Natural killer cell treated with Interleukin-12 subunit alpha and Interleukin-12 subunit beta and Interleukin-15 and Interleukin-18, amount 100 ng/mL, for 72 hours (primary cell): ENCODE results near the gene SLC41A2. TPM values are rescaled to one million over a fixed set of nuclear protein-coding genes. Genes with fewer than 3 reads are reported as not detected.

Experiments used
- ATAC-seq, 2 donors: fragments of 150-1000 bp; cut with Tn5 transposase in 1 of 2; sonication (Bioruptor Pico), chemical (Tn5 transposase) in 1 of 2; 2 replicates each; pipeline ENCODE4 v1.10.0; 2021
- DNase-seq: peaks from one replicate; pipeline ENCODE4 v3.0.0; 2022; ENCODE audit warnings: low spot score
- H3K27ac Mint-ChIP-seq, 2 donors: 1 replicate in 1 of 2; 2 replicates in 1 of 2; pipeline ENCODE4 v1.8.0; 2022; ENCODE audit warnings: mixed read lengths in 2 of 2, mild to moderate bottlenecking in 1 of 2, moderate library complexity in 1 of 2
- H3K27me3 Mint-ChIP-seq, 2 donors: 1 replicate in 1 of 2; 2 replicates in 1 of 2; pipeline ENCODE4 v1.8.0; 2022; ENCODE audit warnings: mixed read lengths in 2 of 2
- H3K36me3 Mint-ChIP-seq: one replicate; pipeline ENCODE4 v1.8.0; 2022; ENCODE audit warnings: mixed read lengths
- H3K4me1 Mint-ChIP-seq, 2 donors: 1 replicate in 1 of 2; 2 replicates in 1 of 2; pipeline ENCODE4 v1.8.0; 2022; ENCODE audit warnings: low read depth in 2 of 2, mixed read lengths in 2 of 2, mild to moderate bottlenecking in 1 of 2
- H3K4me3 Mint-ChIP-seq: one replicate; pipeline ENCODE4 v1.8.0; 2022; ENCODE audit warnings: mixed read lengths
- H3K9me3 Mint-ChIP-seq: 2 replicates; pipeline ENCODE4 v1.8.0; 2022; ENCODE audit warnings: mixed read lengths
- total RNA-seq, 2 donors: library from RNA; stranded (reverse); gene quantifications; one replicate each; pipeline ENCODE4 v1.2.3, GENCODE V29; 2022

SLC41A2 gene
- total RNA-seq, 2 donors from 2014 or later: 14.9 to 17.6 TPM

- Mint-ChIP-seq H3K27ac (no peak overlapping the region), H3K27me3 (peaks cover 5 to 6% of the 10 kb centered on the region in 2 donors), H3K4me1 (peaks cover 0 to 6% of the 10 kb centered on the region in 2 donors), H3K4me3 (no peak overlapping the region), H3K36me3 (no peaks in the 10 kb centered on the region), H3K9me3 (no peaks in the 10 kb centered on the region)
- ATAC-seq (no peak), DNase-seq (no peak)
Observed at GRCh38 chr12:104975587-104976343, 17.7 kb upstream of the SLC41A2 start.

GRCh38 chr12:104974626-104975290, 16.7 kb upstream of the SLC41A2 start:
- H3K9me3 Mint-ChIP-seq: no peaks in the 10 kb centered on the region
- H3K36me3 Mint-ChIP-seq: no peaks in the 10 kb centered on the region
- peaks cover 0 to 2% of the 10 kb centered on the region in 2 donors for H3K27me3 Mint-ChIP-seq
- no peak overlapping the region for H3K27ac Mint-ChIP-seq
- peaks cover 0 to 6% of the 10 kb centered on the region in 2 donors for H3K4me1 Mint-ChIP-seq
- ATAC-seq (no peak), DNase-seq (no peak)
- H3K4me3 Mint-ChIP-seq: no peak overlapping the region

- no peaks in the 10 kb centered on the region for H3K27me3 Mint-ChIP-seq
- H3K27ac Mint-ChIP-seq: no peak overlapping the region
- peaks cover 0 to 6% of the 10 kb centered on the region in 2 donors for H3K4me1 Mint-ChIP-seq
- ATAC-seq (no peak), DNase-seq (no peak)
- H3K9me3 Mint-ChIP-seq: no peaks in the 10 kb centered on the region
- H3K36me3 Mint-ChIP-seq: no peaks in the 10 kb centered on the region
- no peak overlapping the region for H3K4me3 Mint-ChIP-seq
Observed at GRCh38 chr12:104973250-104973649, 15.2 kb upstream of the SLC41A2 start.

- Mint-ChIP-seq H3K36me3 (no peaks in the 10 kb centered on the region), H3K4me3 (no peak overlapping the region), H3K9me3 (no peaks in the 10 kb centered on the region), H3K27me3 (peaks cover 1 to 4% of the 10 kb centered on the region in 2 donors), H3K27ac (no peak overlapping the region), H3K4me1 (peaks cover 0 to 6% of the 10 kb centered on the region in 2 donors)
- ATAC-seq: no peak
- no peak for DNase-seq
Observed at GRCh38 chr12:104971306-104971705, 13.2 kb upstream of the SLC41A2 start.

GRCh38 chr12:104969343-104969742, 11.3 kb upstream of the SLC41A2 start:
- ATAC-seq (no peak), DNase-seq (no peak)
- no peaks in the 10 kb centered on the region for H3K4me1 Mint-ChIP-seq
- H3K27me3 Mint-ChIP-seq: peaks cover 6 to 19% of the 10 kb centered on the region in 2 donors
- H3K36me3 Mint-ChIP-seq: no peaks in the 10 kb centered on the region
- H3K9me3 Mint-ChIP-seq: no peaks in the 10 kb centered on the region
- H3K4me3 Mint-ChIP-seq: no peak overlapping the region
- H3K27ac Mint-ChIP-seq: no peak overlapping the region

- Mint-ChIP-seq H3K27ac (no peak overlapping the region), H3K4me3 (no peak overlapping the region), H3K27me3 (peaks cover 21 to 44% of the 10 kb centered on the region in 2 donors), H3K9me3 (no peaks in the 10 kb centered on the region), H3K36me3 (no peaks in the 10 kb centered on the region), H3K4me1 (no peaks in the 10 kb centered on the region)
- no peak for ATAC-seq
- no peak for DNase-seq
Observed at GRCh38 chr12:104966677-104967076, 8.6 kb upstream of the SLC41A2 start.

- Mint-ChIP-seq H3K4me3 (no peak overlapping the region), H3K4me1 (peaks cover 0 to 2% of the 10 kb centered on the region in 2 donors), H3K27ac (no peak overlapping the region), H3K36me3 (no peaks in the 10 kb centered on the region), H3K27me3 (peaks cover 28 to 60% of the 10 kb centered on the region in 2 donors), H3K9me3 (no peaks in the 10 kb centered on the region)
- DNase-seq (no peak), ATAC-seq (no peak)
Observed at GRCh38 chr12:104964856-104965205, 6.7 kb upstream of the SLC41A2 start.

GRCh38 chr12:104964167-104964855, 6.2 kb upstream of the SLC41A2 start:
- no peak overlapping the region for H3K27ac Mint-ChIP-seq
- DNase-seq: no peak
- H3K27me3 Mint-ChIP-seq: peaks cover 30 to 65% of the 10 kb centered on the region in 2 donors
- H3K36me3 Mint-ChIP-seq: no peaks in the 10 kb centered on the region
- ATAC-seq: no peak
- H3K9me3 Mint-ChIP-seq: no peaks in the 10 kb centered on the region
- H3K4me1 Mint-ChIP-seq: peaks cover 3 to 7% of the 10 kb centered on the region in 2 donors
- H3K4me3 Mint-ChIP-seq: no peak overlapping the region

GRCh38 chr12:104963757-104964156, 5.7 kb upstream of the SLC41A2 start:
- peaks cover 30 to 70% of the 10 kb centered on the region in 2 donors for H3K27me3 Mint-ChIP-seq
- no peak overlapping the region for H3K27ac Mint-ChIP-seq
- no peak overlapping the region for H3K4me3 Mint-ChIP-seq
- DNase-seq (no peak), ATAC-seq (no peak)
- H3K36me3 Mint-ChIP-seq: no peaks in the 10 kb centered on the region
- H3K4me1 Mint-ChIP-seq: peaks cover 7 to 13% of the 10 kb centered on the region in 2 donors
- no peaks in the 10 kb centered on the region for H3K9me3 Mint-ChIP-seq

- Mint-ChIP-seq H3K9me3 (no peaks in the 10 kb centered on the region), H3K27ac (peak overlapping the region in 1 of 2 donors; percentile 79), H3K4me1 (peaks cover 16 to 25% of the 10 kb centered on the region in 2 donors), H3K27me3 (peaks cover 28 to 62% of the 10 kb centered on the region in 2 donors), H3K36me3 (no peaks in the 10 kb centered on the region), H3K4me3 (no peak overlapping the region)
- ATAC-seq (no peak), DNase-seq (no peak)
Observed at GRCh38 chr12:104960464-104960863, 2.4 kb upstream of the SLC41A2 start.

GRCh38 chr12:104959335-104959841, 1.3 kb upstream of the SLC41A2 start:
- peak overlapping the region; percentile 89 for H3K4me3 Mint-ChIP-seq
- H3K36me3 Mint-ChIP-seq: no peaks in the 10 kb centered on the region
- ATAC-seq (no peak), DNase-seq (no peak)
- H3K4me1 Mint-ChIP-seq: peaks cover 16 to 25% of the 10 kb centered on the region in 2 donors
- peak overlapping the region; percentile 79 to 87 for H3K27ac Mint-ChIP-seq
- H3K27me3 Mint-ChIP-seq: peaks cover 30 to 53% of the 10 kb centered on the region in 2 donors
- no peaks in the 10 kb centered on the region for H3K9me3 Mint-ChIP-seq

- ATAC-seq (no peak), DNase-seq (no peak)
- H3K27ac Mint-ChIP-seq: peak overlapping the region; percentile 79 to 87
- peak overlapping the region; percentile 89 for H3K4me3 Mint-ChIP-seq
- H3K9me3 Mint-ChIP-seq: no peaks in the 10 kb centered on the region
- peaks cover 30 to 50% of the 10 kb centered on the region in 2 donors for H3K27me3 Mint-ChIP-seq
- H3K36me3 Mint-ChIP-seq: no peaks in the 10 kb centered on the region
- H3K4me1 Mint-ChIP-seq: peaks cover 16 to 25% of the 10 kb centered on the region in 2 donors
Observed at GRCh38 chr12:104958805-104959334, 780 bp upstream of the SLC41A2 start.

- Mint-ChIP-seq H3K9me3 (no peaks in the 10 kb centered on the region), H3K4me3 (peak overlapping the region; percentile 86), H3K27me3 (peaks cover 24 to 38% of the 10 kb centered on the region in 2 donors), H3K4me1 (peaks cover 18 to 29% of the 10 kb centered on the region in 2 donors), H3K36me3 (no peaks in the 10 kb centered on the region), H3K27ac (peak overlapping the region; percentile 57 to 67)
- DNase-seq: no peak
- peak in 1 of 2 donors; percentile 54 for ATAC-seq
Observed at GRCh38 chr12:104957719-104958000, 430 bp downstream of the SLC41A2 start.
